Activated CD4-positive, alpha-beta T cell treated with anti-CD3 and anti-CD28 coated beads, Interleukin-2, amount 50 U/mL, for 48 hours (primary cell): ENCODE data around the gene SDE2.
"Not testable (repeated sequence)": the region's sequence is repeated elsewhere in the genome, so short reads cannot be mapped to it uniquely, and the experiment has no call there.

Experiments
- DNase-seq, 2 experiments: peaks; one replicate each; pipeline ENCODE4 v3.0.0-alpha.2; 2020

The SDE2 gene

DNA sequence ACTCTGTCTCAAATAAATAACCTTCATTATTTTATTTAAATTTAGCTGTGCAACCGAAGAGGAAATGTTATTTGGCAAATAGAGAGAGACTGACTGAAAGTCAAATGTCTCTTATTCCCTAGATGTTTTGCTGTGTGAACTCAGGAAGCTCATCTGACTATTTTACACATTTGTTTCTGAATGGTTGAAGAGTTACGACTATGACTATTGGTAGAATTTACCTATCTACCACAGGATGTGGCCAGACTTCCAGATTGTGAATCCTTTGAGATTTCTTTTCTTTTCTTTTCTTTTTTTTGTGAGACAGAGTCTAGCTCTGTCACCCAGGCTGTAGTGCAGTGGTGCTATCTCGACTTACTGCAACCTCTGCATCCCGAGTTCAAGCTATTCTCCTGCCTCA is 5.3 kb upstream of the SDE2 start:
- DNase-seq, result no peak

GRCh38 chr1:226003502-226004170 is 4.5 kb upstream of the SDE2 start:
- DNase-seq, result no peak

DNA sequence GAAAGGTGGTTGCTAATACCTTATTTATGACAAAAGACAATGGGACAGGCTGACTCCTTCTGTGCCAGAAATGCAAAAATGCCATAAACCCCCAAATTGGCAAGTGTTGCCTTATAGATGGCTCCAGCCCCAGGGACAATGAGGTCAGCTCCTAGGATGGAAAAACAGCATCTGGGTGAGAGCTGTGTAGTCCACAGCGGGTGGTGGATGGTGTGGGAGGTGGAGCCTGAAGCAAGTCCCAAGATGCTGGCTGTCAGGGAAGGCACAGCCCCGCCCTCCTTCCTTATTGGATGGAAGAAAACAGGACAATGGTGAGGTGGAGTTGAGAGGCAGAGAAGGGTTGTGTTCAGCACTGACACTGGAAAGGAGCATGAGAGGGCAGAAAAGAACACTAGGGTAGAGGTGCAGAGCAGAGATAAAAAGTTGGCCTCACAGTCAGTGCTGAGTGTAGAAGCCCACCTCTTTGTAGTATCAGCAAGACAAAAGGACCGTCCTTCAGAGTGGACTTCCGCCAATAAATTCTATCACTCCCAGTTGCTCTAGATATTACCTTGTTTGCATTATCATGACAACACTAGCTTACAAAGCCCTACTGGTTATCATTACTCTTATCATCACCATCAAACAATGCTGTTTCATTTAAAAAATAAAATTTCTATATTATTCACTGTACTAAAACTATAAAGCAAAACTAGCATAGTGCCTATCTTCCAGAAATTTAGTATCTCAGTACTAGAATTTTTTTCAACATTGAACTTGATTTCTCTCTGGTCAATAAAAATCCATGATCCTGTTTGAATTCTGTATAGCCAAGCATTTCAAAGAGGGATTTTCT is 3.7 kb upstream of the SDE2 start:
- DNase-seq, result peak; percentile 42 to 59

GRCh38 chr1:226001963-226002666 is 3.0 kb upstream of the SDE2 start:
- peak; percentile 34 to 53 for DNase-seq

DNA sequence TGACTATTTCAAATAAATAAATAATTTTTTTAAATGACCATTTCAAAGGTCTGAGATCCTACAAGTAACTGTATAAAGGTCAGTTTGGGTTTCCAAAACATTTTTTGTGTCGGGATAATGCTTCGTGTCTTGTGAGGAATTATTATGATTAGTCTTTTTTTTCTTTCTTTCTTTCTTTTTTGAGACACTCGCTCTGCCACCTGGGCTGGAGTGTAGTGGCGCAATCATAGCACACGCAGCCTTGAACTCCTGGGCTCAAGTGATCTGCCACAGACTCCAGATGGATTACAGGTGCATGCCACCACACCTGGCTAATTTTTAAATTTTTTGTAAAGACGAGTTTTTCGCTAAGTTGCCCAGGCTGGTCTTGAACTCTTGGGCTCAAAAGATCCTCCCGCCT is 1.9 kb upstream of the SDE2 start:
- DNase-seq, result no peak

DNA sequence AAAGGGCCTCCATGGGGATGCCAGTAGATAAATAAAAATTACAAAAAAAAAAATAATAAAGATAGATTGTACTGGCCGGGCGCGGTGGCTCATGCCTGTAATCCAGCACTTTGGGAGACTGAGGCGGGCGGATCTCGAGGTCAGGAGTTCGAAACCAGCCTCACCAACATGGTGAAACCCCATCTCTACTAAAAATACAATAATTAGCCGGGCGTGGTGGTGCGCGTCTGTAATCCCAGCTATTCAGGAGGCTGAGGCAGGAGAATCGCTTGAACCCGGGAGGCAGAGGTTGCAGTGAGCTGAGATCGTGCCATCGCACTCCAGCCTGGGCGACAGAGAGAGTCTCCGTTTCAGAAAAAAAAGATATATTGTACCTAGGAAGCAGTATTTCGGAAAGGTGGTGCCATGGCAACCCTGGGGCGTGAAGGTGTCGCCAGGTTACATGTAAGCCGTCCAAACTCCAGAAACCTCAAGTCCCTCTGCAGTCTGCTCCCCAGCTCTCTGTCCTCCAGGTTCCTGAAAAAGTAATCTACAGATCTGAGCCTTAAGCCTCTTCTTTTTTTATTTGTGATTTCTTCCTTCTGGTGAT is 1.4 kb upstream of the SDE2 start:
- DNase-seq, result not testable (repeated sequence)

- no peak for DNase-seq
Measured at GRCh38 chr1:225999912-226000337, 782 bp upstream of the SDE2 start.

- DNase-seq, result no peak
Measured at GRCh38 chr1:225998560-225999226, 450 bp downstream of the SDE2 start.

DNA sequence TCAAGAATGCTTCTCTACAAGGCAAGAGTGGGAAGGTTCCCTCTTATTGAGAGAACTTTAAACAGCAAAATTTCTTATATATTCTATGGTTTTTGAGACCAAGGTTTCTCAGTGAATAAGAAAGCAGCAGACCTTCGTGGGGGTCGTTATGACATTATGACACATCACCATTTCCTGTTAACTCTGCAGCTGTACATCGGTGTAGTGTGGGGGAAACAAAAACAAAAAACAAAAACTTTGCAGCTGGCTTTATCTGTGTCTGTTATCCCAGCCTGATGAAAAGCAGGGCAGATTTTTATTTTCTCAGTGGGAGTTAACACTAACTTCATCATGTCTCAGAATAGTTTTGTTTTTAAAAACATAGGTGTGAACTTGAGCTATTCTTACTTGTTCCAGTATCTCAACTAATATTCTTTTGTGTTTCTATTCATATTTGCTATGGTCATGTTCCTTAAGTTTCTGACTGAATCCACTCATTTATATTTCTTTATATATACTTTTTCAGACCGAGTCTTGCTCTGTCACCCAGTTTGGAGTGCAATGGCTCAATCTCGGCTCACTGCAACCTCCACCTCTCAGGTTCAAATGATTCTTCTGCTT is 2.1 kb downstream of the SDE2 start:
- no peak for DNase-seq

- DNase-seq, result no peak
Measured at GRCh38 chr1:225995919-225996864, 3.0 kb downstream of the SDE2 start.

GRCh38 chr1:225990705-225991464 is 8.3 kb downstream of the SDE2 start:
- DNase-seq, result no peak

DNA sequence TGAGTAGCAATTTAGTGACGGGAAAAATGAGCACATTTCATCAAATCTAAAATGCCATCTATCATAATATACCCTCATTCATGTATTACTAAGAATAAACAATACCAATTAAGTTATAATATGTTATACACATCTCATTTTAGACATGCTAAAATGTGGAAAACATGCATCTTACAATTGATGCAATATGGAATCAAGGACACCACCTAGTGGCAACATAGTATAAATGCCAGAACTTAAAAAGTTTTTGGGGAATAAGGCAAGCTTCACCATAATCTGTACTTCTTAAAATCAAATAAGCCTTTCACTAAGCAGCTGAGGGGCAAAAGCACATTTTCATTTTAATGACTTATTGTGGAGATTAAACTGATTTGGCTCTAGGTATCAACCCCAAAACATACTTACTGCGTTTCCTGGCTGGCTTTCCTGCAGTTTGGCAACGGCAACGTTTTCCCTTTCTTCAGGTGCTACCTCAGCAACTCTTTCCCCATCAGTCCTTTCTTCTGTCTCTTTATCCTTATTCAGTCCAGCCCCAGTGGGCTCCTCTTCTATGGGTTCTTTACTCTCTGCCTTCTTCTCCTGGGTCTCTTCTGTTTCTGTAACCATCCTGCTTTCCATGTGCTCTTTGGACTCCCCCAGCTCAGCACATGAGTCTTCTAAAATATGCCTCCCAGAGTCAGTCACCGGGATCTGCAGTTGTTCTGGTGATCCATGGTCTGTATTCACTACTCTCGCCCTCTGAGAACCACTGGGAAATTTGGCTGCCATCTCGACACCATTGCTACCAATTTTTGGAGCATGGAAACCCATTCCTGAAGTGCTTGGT is 11.4 kb downstream of the SDE2 start:
- DNase-seq, result no peak

DNA sequence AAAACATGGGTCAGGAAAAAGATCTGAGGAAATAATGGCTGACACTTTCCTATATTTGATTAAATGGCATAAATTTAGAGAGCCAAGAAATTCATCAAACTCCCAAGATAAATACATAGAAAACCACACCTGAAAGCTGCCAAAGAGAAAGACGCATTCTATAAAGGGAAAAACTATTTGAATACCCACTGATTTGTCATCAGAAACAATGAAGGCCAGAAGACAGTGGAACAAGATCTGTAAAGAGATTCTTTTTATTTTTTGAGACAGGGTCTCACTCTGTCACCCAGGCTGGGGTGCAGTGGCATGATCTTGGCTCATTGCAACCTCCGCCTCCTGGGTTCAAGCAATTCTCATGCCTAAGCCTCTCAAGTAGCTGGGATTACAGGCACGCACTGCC is 17.4 kb downstream of the SDE2 start:
- DNase-seq, result no peak

- no peak for DNase-seq
Measured at GRCh38 chr1:225980005-225980836, 18.9 kb downstream of the SDE2 start.

- DNase-seq, result no peak
Measured at GRCh38 chr1:225979421-225979820, 19.7 kb downstream of the SDE2 start.

- DNase-seq, result no peak
Measured at GRCh38 chr1:225977937-225978748, 21.0 kb downstream of the SDE2 start.

- not testable (repeated sequence) for DNase-seq
Measured at GRCh38 chr1:225975146-225975545, 24.0 kb downstream of the SDE2 start.

- DNase-seq, result no peak
Measured at GRCh38 chr1:225974454-225974853, 24.7 kb downstream of the SDE2 start.
